Loucy (cell line): ENCODE measurements around the gene NDUFV2.

ENCODE experiments used
- H2AFZ ChIP-seq: fragments of 200-600 bp; sonication (generic); 2 replicates; pipeline ENCODE4 v1.6.0; 2016; ENCODE audit warnings: antibody characterized with exemption, mild to moderate bottlenecking, low read length, moderate library complexity
- H3F3A ChIP-seq: fragments of 200-600 bp; 2 replicates; pipeline ENCODE4 v1.6.0; 2016; ENCODE audit warnings: antibody characterized with exemption, low read depth, mild to moderate bottlenecking
- H3K27me3 ChIP-seq: fragments of 200-600 bp; sonication (generic); 2 replicates; pipeline ENCODE4 v1.6.1; 2014; ENCODE audit warnings: low read length, mild to moderate bottlenecking; ENCODE audit not compliant: insufficient read depth, poor library complexity, severe bottlenecking
- H3K36me3 ChIP-seq: fragments of 200-600 bp; sonication (generic); 2 replicates; pipeline ENCODE4 v1.6.1; 2016; ENCODE audit warnings: low read length; ENCODE audit not compliant: insufficient read depth
- H3K4me1 ChIP-seq: fragments of 200-600 bp; sonication (generic); 2 replicates; pipeline ENCODE4 v1.5.1; 2014; ENCODE audit warnings: low read length, mild to moderate bottlenecking; ENCODE audit not compliant: insufficient read depth, poor library complexity, severe bottlenecking
- H3K4me2 ChIP-seq: fragments of 200-600 bp; sonication (generic); 2 replicates; pipeline ENCODE4 v1.6.0; 2014; ENCODE audit warnings: antibody characterized with exemption, low read length, low read depth, mild to moderate bottlenecking; ENCODE audit not compliant: poor library complexity, severe bottlenecking
- H3K4me3 ChIP-seq: fragments of 200-600 bp; sonication (generic); 2 replicates; pipeline ENCODE4 v1.5.1; 2014; ENCODE audit warnings: low read length, mild to moderate bottlenecking, mixed read lengths; ENCODE audit not compliant: poor library complexity, severe bottlenecking
- H3K79me2 ChIP-seq: fragments of 200-600 bp; sonication (generic); 2 replicates; pipeline ENCODE4 v1.6.1; 2014; ENCODE audit warnings: low read length; ENCODE audit not compliant: insufficient read depth
- H3K9ac ChIP-seq: fragments of 200-600 bp; sonication (generic); 2 replicates; pipeline ENCODE4 v1.6.0; 2014; ENCODE audit warnings: mild to moderate bottlenecking, low read depth, low read length, moderate library complexity; ENCODE audit not compliant: poor library complexity, severe bottlenecking
- H3K9me2 ChIP-seq: fragments of 200-600 bp; sonication (generic); replicated peaks from 2 replicates; pipeline ENCODE4 v1.6.1; 2016; ENCODE audit warnings: low read depth, low read length, mixed read lengths
- H3K9me3 ChIP-seq: fragments of 200-600 bp; sonication (generic); 2 replicates; pipeline ENCODE4 v1.6.1; 2014; ENCODE audit warnings: mild to moderate bottlenecking, antibody characterized with exemption, low read length, low read depth; ENCODE audit not compliant: insufficient read depth
- H4K20me1 ChIP-seq: fragments of 200-600 bp; sonication (generic); 2 replicates; pipeline ENCODE4 v1.6.0; 2014; ENCODE audit warnings: antibody characterized with exemption, low read length, mild to moderate bottlenecking; ENCODE audit not compliant: insufficient read depth, poor library complexity, severe bottlenecking
- CTCF ChIP-seq: fragments of 200-600 bp; sonication (generic); conservative IDR thresholded peaks from 2 replicates; pipeline ENCODE4 v1.5.1; 2014; ENCODE audit warnings: mild to moderate bottlenecking, antibody characterized with exemption, low read length
- EZH2phosphoT487 ChIP-seq: fragments of 200-600 bp; IDR thresholded peaks from 2 replicates; pipeline ENCODE4 v1.6.1; 2018; ENCODE audit warnings: antibody characterized with exemption, mild to moderate bottlenecking, moderate library complexity, borderline replicate concordance

The NDUFV2 gene

GRCh38 chr18:9081940-9082339, 20.6 kb upstream of the NDUFV2 start:
- Histone ChIP-seq H4K20me1 (no peaks in the 10 kb centered on the region), H3K4me3 (no peak overlapping the region), H3K9me3 (no peaks in the 10 kb centered on the region), H3K4me2 (no peak overlapping the region), H3K27me3 (no peaks in the 10 kb centered on the region), H3F3A (no peaks in the 10 kb centered on the region), H3K79me2 (no peaks in the 10 kb centered on the region), H3K9me2 (no peaks in the 10 kb centered on the region), H3K36me3 (no peaks in the 10 kb centered on the region), H2AFZ (no peak overlapping the region), H3K9ac (no peak overlapping the region), H3K4me1 (peaks cover 15% of the 10 kb centered on the region)
- TF ChIP-seq CTCF (no peak), EZH2phosphoT487 (no peak)

DNA sequence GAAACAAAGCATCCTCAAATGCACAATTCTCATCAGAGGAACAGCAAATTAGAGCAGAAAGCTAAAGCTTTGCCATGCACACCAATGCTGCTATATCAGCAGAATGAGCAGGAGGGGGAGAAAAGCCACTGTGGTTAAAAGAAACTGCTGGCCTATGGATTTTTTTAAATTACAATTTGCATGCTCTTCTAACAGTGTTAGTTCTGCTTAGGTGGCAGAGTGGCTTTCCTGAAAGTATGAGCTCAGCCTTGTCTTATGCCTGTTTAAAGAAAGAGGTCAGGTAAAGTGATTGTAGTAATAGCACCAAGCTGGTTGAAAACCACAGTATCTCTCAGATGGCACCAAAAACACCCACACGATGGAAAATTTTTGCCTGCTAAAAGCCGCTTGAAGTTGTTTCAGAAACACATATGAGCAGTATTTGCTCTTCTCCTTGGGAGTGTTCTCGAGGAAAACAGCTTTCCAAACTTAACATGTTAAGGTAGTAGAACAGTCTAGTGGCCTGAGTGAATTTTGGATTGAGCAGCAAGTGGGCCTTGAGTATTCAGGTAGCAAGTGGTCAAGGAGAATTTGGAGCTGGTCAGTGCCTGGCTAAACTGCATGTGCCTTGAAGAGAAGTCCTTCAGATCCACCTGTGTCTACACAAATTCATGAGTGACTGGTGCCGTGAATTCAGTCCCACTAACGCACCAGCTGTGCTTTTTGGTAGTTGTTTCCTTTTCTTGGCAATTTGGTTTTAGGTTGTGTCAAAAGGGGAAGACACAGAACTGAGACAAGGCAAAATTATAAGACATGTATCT, 19.6 kb upstream of the NDUFV2 start:
- Histone ChIP-seq H3K4me2 (peak overlapping the region; percentile 41), H4K20me1 (no peaks in the 10 kb centered on the region), H3K9ac (no peak overlapping the region), H3F3A (no peaks in the 10 kb centered on the region), H3K4me1 (peaks cover 15% of the 10 kb centered on the region), H3K36me3 (no peaks in the 10 kb centered on the region), H3K4me3 (no peak overlapping the region), H3K9me2 (no peaks in the 10 kb centered on the region), H3K27me3 (no peaks in the 10 kb centered on the region), H3K79me2 (no peaks in the 10 kb centered on the region), H3K9me3 (no peaks in the 10 kb centered on the region), H2AFZ (no peak overlapping the region)
- TF ChIP-seq EZH2phosphoT487, result no peak
- TF ChIP-seq CTCF, result no peak

GRCh38 chr18:9086015-9086414, 16.5 kb upstream of the NDUFV2 start:
- H3K79me2 ChIP-seq, result no peaks in the 10 kb centered on the region
- H3K36me3 ChIP-seq, result no peaks in the 10 kb centered on the region
- H4K20me1 ChIP-seq, result no peaks in the 10 kb centered on the region
- H3K4me2 ChIP-seq, result no peak overlapping the region
- H3K9me2 ChIP-seq, result no peaks in the 10 kb centered on the region
- TF ChIP-seq CTCF, result no peak
- no peak for TF ChIP-seq EZH2phosphoT487
- H3F3A ChIP-seq, result no peaks in the 10 kb centered on the region
- no peak overlapping the region for H2AFZ ChIP-seq
- H3K4me3 ChIP-seq, result no peak overlapping the region
- no peak overlapping the region for H3K9ac ChIP-seq
- H3K27me3 ChIP-seq, result no peaks in the 10 kb centered on the region
- H3K9me3 ChIP-seq, result no peaks in the 10 kb centered on the region
- peaks cover 15% of the 10 kb centered on the region for H3K4me1 ChIP-seq
